ENCODE results near the gene RHBG. TPM values are rescaled to one million over a fixed set of nuclear protein-coding genes. Genes with fewer than 3 reads are reported as not detected.

Gene RHBG
- total and polyA plus RNA-seq, 2 of the 4 experiments (the other 2 are of a cell fraction) = not detected

DNA sequence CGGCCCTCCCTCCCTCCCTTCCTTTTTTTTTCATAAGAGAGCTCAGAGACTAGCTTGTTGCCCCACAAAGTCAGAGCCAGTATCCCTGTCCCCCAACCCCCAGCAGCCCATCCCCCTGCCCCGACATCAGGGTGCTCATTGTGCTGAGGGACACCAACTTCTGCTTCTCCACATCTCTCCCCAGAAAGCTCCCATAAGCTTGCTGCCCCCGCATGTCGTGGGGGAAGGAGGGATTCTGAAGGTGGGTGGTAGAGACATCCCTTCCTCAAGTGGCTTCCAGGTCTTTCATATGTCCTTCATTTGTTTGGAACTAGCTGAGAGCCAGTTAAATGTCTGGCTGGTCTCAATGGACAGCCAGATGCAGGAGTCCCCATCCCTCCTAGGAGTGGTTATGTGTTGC lies 41.2 kb downstream of the RHBG start:
- Histone ChIP-seq H3K4me1 (ENCODE audit: control insufficient read depth, insufficient read depth, low read length) (no peaks in the 10 kb centered on the region), H2AFZ (replicated peaks; ENCODE audit: low read length, poor library complexity) (no peak overlapping the region), H4K91ac (ENCODE audit: insufficient read depth, low read depth, low read length) (no peak overlapping the region), H3K36me3 (ENCODE audit: control insufficient read depth, insufficient read depth, low read length) (no peaks in the 10 kb centered on the region), H4K8ac (ENCODE audit: low read depth in 2 of 2, low read length in 2 of 2) (no peak overlapping the region), H3K79me1 (ENCODE audit: low read depth in 1 of 2, low read length in 2 of 2) (no peaks in the 10 kb centered on the region), H3K4me2 (ENCODE audit: low read depth, low read length) (no peak overlapping the region), H3K9ac (ENCODE audit: low read depth, low read length) (no peak overlapping the region), H3K14ac (replicated peaks; ENCODE audit: low read depth, low read length) (no peak overlapping the region), H3K9me3 (ENCODE audit: control insufficient read depth, insufficient read depth, low read length) (peaks cover 2% of the 10 kb centered on the region; the same call in 1 of the 2 replicates), H4K5ac (ENCODE audit: low read depth, low read length) (no peak overlapping the region), H2BK20ac (ENCODE audit: low read depth, low read length) (no peak overlapping the region), H3K4me3 (ENCODE audit: insufficient read depth, low read depth, low read length) (no peak overlapping the region), H3K23ac (ENCODE audit: low read depth, low read length) (no peak overlapping the region), H3K18ac (ENCODE audit: low read depth, low read length) (no peak overlapping the region), H2BK15ac (ENCODE audit: low read depth, low read length) (no peak overlapping the region), H3K4ac (ENCODE audit: low read depth, low read length) (no peak overlapping the region), H4K20me1 (ENCODE audit: insufficient read depth, low read length) (no peaks in the 10 kb centered on the region), H3K56ac (ENCODE audit: extremely low read depth, insufficient read depth, low read length) (no peak overlapping the region), H2AK5ac (ENCODE audit: low read depth, low read length) (no peak overlapping the region), H2BK120ac (ENCODE audit: low read depth, low read length) (no peak overlapping the region), H2BK5ac (ENCODE audit: low read depth, low read length, poor library complexity, severe bottlenecking) (no peak overlapping the region), H3K27me3 (ENCODE audit: control insufficient read depth, insufficient read depth, low read length) (peaks cover 75% of the 10 kb centered on the region), H3K9me1 (ENCODE audit: insufficient read depth, low read length) (no peaks in the 10 kb centered on the region), H2AK9ac (replicated peaks; ENCODE audit: low read depth, low read length, poor library complexity) (no peak overlapping the region), H3K27ac (ENCODE audit: insufficient read depth, low read length) (no peak overlapping the region)
- in situ Hi-C loops (cut with MboI; ENCODE audit: low sequenced_read_pairs) = no loop called here
- no peak for TF ChIP-seq POLR2A (IDR thresholded peaks at IDR 0.05; ENCODE audit: low read depth, low read length)
- no peak for TF ChIP-seq RFX5 (IDR thresholded peaks at IDR 0.05; ENCODE audit: low read depth, low read length)
- TF ChIP-seq CHD1 (IDR thresholded peaks at IDR 0.05; ENCODE audit: low read depth, low read length) = no peak
- no peak for TF ChIP-seq SMC3 (IDR thresholded peaks at IDR 0.05; ENCODE audit: low read depth, low read length)
- TF ChIP-seq CEBPB (IDR thresholded peaks at IDR 0.05; ENCODE audit: low read depth, low read length) = no peak
- TF ChIP-seq MAFK (IDR thresholded peaks at IDR 0.05; ENCODE audit: low read depth, low read length) = no peak
- TF ChIP-seq NFE2L2 (IDR thresholded peaks at IDR 0.05; ENCODE audit: low read depth, low read length) = no peak
- TF ChIP-seq, protein P1, sequence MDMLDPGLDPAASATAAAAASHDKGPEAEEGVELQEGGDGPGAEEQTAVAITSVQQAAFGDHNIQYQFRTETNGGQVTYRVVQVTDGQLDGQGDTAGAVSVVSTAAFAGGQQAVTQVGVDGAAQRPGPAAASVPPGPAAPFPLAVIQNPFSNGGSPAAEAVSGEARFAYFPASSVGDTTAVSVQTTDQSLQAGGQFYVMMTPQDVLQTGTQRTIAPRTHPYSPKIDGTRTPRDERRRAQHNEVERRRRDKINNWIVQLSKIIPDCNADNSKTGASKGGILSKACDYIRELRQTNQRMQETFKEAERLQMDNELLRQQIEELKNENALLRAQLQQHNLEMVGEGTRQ (IDR thresholded peaks at IDR 0.05; ENCODE audit: low read depth, low read length) = no peak
- no peak for TF ChIP-seq CTCF (conservative IDR thresholded peaks at IDR 0.05; ENCODE audit: low read depth, low read length)
- TF ChIP-seq MXI1 (IDR thresholded peaks at IDR 0.05; ENCODE audit: borderline replicate concordance, low read depth, low read length) = no peak
- TF ChIP-seq RAD21 (IDR thresholded peaks at IDR 0.05; ENCODE audit: low read length) = no peak
- no peak for TF ChIP-seq FOS (IDR thresholded peaks at IDR 0.05; ENCODE audit: low read depth, low read length)
- TF ChIP-seq BHLHE40 (IDR thresholded peaks at IDR 0.05; ENCODE audit: low read depth, low read length) = no peak
- TF ChIP-seq MAZ (IDR thresholded peaks at IDR 0.05; ENCODE audit: borderline replicate concordance, low read depth, low read length) = no peak
- TF ChIP-seq RCOR1 (IDR thresholded peaks at IDR 0.05; ENCODE audit: insufficient replicate concordance, low read length) = no peak
- TF ChIP-seq, protein P2, sequence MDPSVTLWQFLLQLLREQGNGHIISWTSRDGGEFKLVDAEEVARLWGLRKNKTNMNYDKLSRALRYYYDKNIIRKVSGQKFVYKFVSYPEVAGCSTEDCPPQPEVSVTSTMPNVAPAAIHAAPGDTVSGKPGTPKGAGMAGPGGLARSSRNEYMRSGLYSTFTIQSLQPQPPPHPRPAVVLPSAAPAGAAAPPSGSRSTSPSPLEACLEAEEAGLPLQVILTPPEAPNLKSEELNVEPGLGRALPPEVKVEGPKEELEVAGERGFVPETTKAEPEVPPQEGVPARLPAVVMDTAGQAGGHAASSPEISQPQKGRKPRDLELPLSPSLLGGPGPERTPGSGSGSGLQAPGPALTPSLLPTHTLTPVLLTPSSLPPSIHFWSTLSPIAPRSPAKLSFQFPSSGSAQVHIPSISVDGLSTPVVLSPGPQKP (IDR thresholded peaks at IDR 0.05; ENCODE audit: borderline replicate concordance, low read depth, low read length) = no peak
- CTCF ChIA-PET = no interaction called here
- DNase-seq = no peak
- no CpG with 5 or more reads among the region's 4 CpGs for WGBS, 2 experiments (ENCODE audit: extremely low coverage in 2 of 2, insufficient read length in 1 of 2)
- intact Hi-C loops (cut with micrococcal nuclease) = no loop called here
- POLR2A ChIA-PET (ENCODE audit: unreplicated experiment) = no interaction called here
- dilution Hi-C loops (cut with HindIII; ENCODE audit: low sequenced_read_pairs, unreplicated experiment) = no loop called here
- BruUV-seq (replicated peaks) = no TSS peak
- no peak for ATAC-seq (ENCODE audit: low read depth)

All from IMR-90 (cell line).